HepG2 (cell line): ENCODE data around the gene MYORG. TPM values are rescaled to one million over a fixed set of nuclear protein-coding genes. Genes with fewer than 3 reads are reported as not detected.
"Not testable (repeated sequence)": the region's sequence is repeated elsewhere in the genome, so short reads cannot be mapped to it uniquely, and the experiment has no call there.

Source experiments
- ATAC-seq: fragments of 200-7000 bp; cut with Tn5 transposase; 3 replicates; pipeline ENCODE4 v1.9.1; 2020; ENCODE audit warnings: mild to moderate bottlenecking, moderate library complexity
- BruUV-seq: library from RNA; stranded (reverse); fragments of 400-500 nt; replicated peaks from 2 replicates; lab custom pipeline; 2021; lab: Mats Ljungman, UMichigan
- CTCF ChIA-PET: fragments of 300-600 bp; formaldehyde crosslinking; extraction: SDS; loops from one replicate; lab custom pipeline; 2021; ENCODE audit warnings: low total read pairs, inconsistent platforms, low intra/inter-chr PET ratio; lab: Yijun Ruan, JAX
- POLR2A ChIA-PET: fragments of 350-600 bp; sonication (Branson Sonifier 250); formaldehyde crosslinking; loops from one replicate; lab custom pipeline; 2020; ENCODE audit warnings: antibody characterized with exemption, inconsistent platforms; lab: Yijun Ruan, JAX
- DNase-seq: peaks from one replicate; pipeline ENCODE4 v3.0.0-alpha.2; 2015; ENCODE audit warnings: low spot score
- FAIRE-seq: peaks from 3 replicates; lab custom pipeline; 2011; peaks lifted over from hg19 to GRCh38; lab: Jason Lieb, UNC
- H2AFZ ChIP-seq: one replicate; pipeline ENCODE4 v1.6.1; 2011; ENCODE audit warnings: low read length, inconsistent platforms
- H3K27ac ChIP-seq: fragments of 300-600 bp; 3 replicates; pipeline ENCODE4 v1.8.0; 2011; ENCODE audit warnings: mixed run types, mild to moderate bottlenecking, mixed read lengths, low read length, inconsistent platforms; ENCODE audit not compliant: insufficient read depth; ENCODE audit errors: extremely low read length
- H3K27me3 ChIP-seq, 2 experiments: fragments of 200-600 bp in 1 of 2; 2 replicates in 1 of 2; 3 replicates in 1 of 2; pipeline versions ENCODE4 v1.6.0 to v1.8.0; 2011; ENCODE audit warnings: low read length in 2 of 2, mild to moderate bottlenecking in 2 of 2, moderate library complexity in 2 of 2, inconsistent platforms in 1 of 2; ENCODE audit not compliant: insufficient read depth in 2 of 2, control insufficient read depth in 1 of 2
- H3K36me3 ChIP-seq, 2 experiments: fragments of 200-600 bp in 1 of 2; replicated peaks in 1 of 2; 2 replicates in 1 of 2; 3 replicates in 1 of 2; pipeline versions ENCODE4 v1.5.1 to v1.8.0; 2011; ENCODE audit warnings: low read length in 2 of 2, inconsistent platforms in 1 of 2; ENCODE audit not compliant: insufficient read depth in 2 of 2, control insufficient read depth in 1 of 2
- H3K4me1 ChIP-seq: 2 replicates; pipeline ENCODE4 v1.5.1; 2012; ENCODE audit warnings: low read length, inconsistent platforms; ENCODE audit not compliant: insufficient read depth
- H3K4me2 ChIP-seq: 2 replicates; pipeline ENCODE4 v1.6.0; 2011; ENCODE audit warnings: low read depth, low read length, inconsistent platforms
- H3K4me3 ChIP-seq, 3 experiments: fragments of 200-600 bp in 1 of 3; sonication (generic), shearing (Covaris generic) in 1 of 3; replicated peaks in 1 of 3; 2 replicates each; pipeline ENCODE4 v1.5.1; 2011 to 2016; ENCODE audit warnings: low read length in 3 of 3, inconsistent platforms in 2 of 3, low read depth in 2 of 3, mild to moderate bottlenecking in 2 of 3, control low read depth in 1 of 3, mixed read lengths in 1 of 3; ENCODE audit not compliant: insufficient read depth in 1 of 3
- H3K79me2 ChIP-seq: one replicate; pipeline ENCODE4 v1.6.1; 2011; ENCODE audit warnings: low read length, inconsistent platforms; ENCODE audit not compliant: insufficient read depth
- H3K9ac ChIP-seq: 2 replicates; pipeline ENCODE4 v1.6.0; 2011; ENCODE audit warnings: mild to moderate bottlenecking, low read depth, low read length, inconsistent platforms; ENCODE audit not compliant: insufficient read depth
- H3K9me3 ChIP-seq: 2 replicates; pipeline ENCODE4 v1.5.1; 2012; ENCODE audit warnings: mild to moderate bottlenecking, low read length
- H4K20me1 ChIP-seq: 2 replicates; pipeline ENCODE4 v1.6.0; 2011; ENCODE audit warnings: inconsistent platforms, mild to moderate bottlenecking, low read length, moderate library complexity; ENCODE audit not compliant: insufficient read depth
- ARID3A ChIP-seq: IDR thresholded peaks from 2 replicates; pipeline ENCODE4 v1.6.1; 2012; ENCODE audit warnings: low read depth, low read length, improper control_type of control experiment
- ARID5B ChIP-seq: IDR thresholded peaks from 2 replicates; pipeline ENCODE4 v1.4.0; 2020; ENCODE audit warnings: mild to moderate bottlenecking, missing genetic modification reagents
- CREB1 ChIP-seq, 2 experiments: fragments of 450-650 bp in 1 of 2; IDR thresholded peaks; 2 replicates each; pipeline ENCODE4 v1.6.1; 2016 to 2017; ENCODE audit warnings: control low read depth in 1 of 2, mild to moderate bottlenecking in 1 of 2, missing compliant biosample characterization in 1 of 2, missing genetic modification characterization in 1 of 2
- ELF3 ChIP-seq: IDR thresholded peaks from 2 replicates; pipeline ENCODE4 v1.6.1; 2016; ENCODE audit warnings: missing genetic modification reagents, missing compliant biosample characterization
- FOXA3 ChIP-seq: IDR thresholded peaks from 2 replicates; pipeline ENCODE4 v1.6.1; 2016; ENCODE audit warnings: missing genetic modification reagents, missing compliant biosample characterization
- GFI1 ChIP-seq: sonication (generic); formaldehyde crosslinking; IDR thresholded peaks from 2 replicates; pipeline ENCODE4 v1.5.0; 2020; ENCODE audit warnings: missing genetic modification reagents, mild to moderate bottlenecking, borderline replicate concordance
- HBP1 ChIP-seq: IDR thresholded peaks from 2 replicates; pipeline ENCODE4 v1.6.1; 2016; ENCODE audit warnings: low read depth, control low read depth
- HMG20B ChIP-seq: conservative IDR thresholded peaks from 2 replicates; pipeline ENCODE4 v1.6.1; 2016; ENCODE audit warnings: missing genetic modification reagents, missing compliant biosample characterization
- HNF4A ChIP-seq: sonication (generic); formaldehyde crosslinking; IDR thresholded peaks from 2 replicates; pipeline ENCODE4 v1.4.0; 2020; ENCODE audit warnings: missing genetic modification reagents
- HOXA3 ChIP-seq: sonication (generic); formaldehyde crosslinking; IDR thresholded peaks from 2 replicates; pipeline ENCODE4 v1.5.0; 2020; ENCODE audit warnings: missing genetic modification reagents
- MYC ChIP-seq: sonication (generic); formaldehyde crosslinking; IDR thresholded peaks from 2 replicates; pipeline ENCODE4 v1.9.0; 2021; ENCODE audit warnings: missing genetic modification reagents, borderline replicate concordance
- RCOR2 ChIP-seq: IDR thresholded peaks from 2 replicates; pipeline ENCODE4 v1.6.1; 2016; ENCODE audit warnings: missing biosample characterization, missing genetic modification reagents
- SIX1 ChIP-seq: sonication (generic); formaldehyde crosslinking; IDR thresholded peaks from 2 replicates; pipeline ENCODE4 v1.4.0; 2020; ENCODE audit warnings: missing genetic modification reagents, borderline replicate concordance
- TCF7 ChIP-seq: sonication (generic); IDR thresholded peaks from 2 replicates; pipeline ENCODE4 v1.6.1; 2016; ENCODE audit warnings: antibody characterized with exemption, low read depth
- ZBTB3 ChIP-seq: sonication (generic); formaldehyde crosslinking; IDR thresholded peaks from 2 replicates; pipeline ENCODE4 v1.4.0; 2020; ENCODE audit warnings: low read depth, mild to moderate bottlenecking, moderate library complexity, missing genetic modification reagents, borderline replicate concordance
- ZNF496 ChIP-seq: sonication (generic); formaldehyde crosslinking; IDR thresholded peaks from 2 replicates; pipeline ENCODE4 v1.8.1; 2023; ENCODE audit warnings: mild to moderate bottlenecking, moderate library complexity, missing genetic modification reagents; ENCODE audit not compliant: insufficient replicate concordance
- ZNF7 ChIP-seq: IDR thresholded peaks from 2 replicates; pipeline ENCODE4 v1.6.1; 2016; ENCODE audit warnings: missing biosample characterization, missing genetic modification reagents
- WGBS: methylation state at CpG from one replicate; pipeline ENCODE4 v1.1.6; 2017; ENCODE audit warnings: low lambda C conversion rate; 5-methylcytosine and 5-hydroxymethylcytosine counted together
- in situ Hi-C: cut with HindIII; loops from 2 replicates; pipeline ENCODE4 v1.10.0; 2017; ENCODE audit warnings: low pct_unique_long_range_greater_than_20kb; ENCODE audit not compliant: extremely low pct_ligation_motif_present
- intact Hi-C: fragments of 100-400 bp; cut with micrococcal nuclease; formaldehyde crosslinking; loops from one replicate; pipeline ENCODE4 v1.10.0; 2022; ENCODE audit not compliant: unreplicated experiment
- polyA plus RNA-seq, 8 experiments: library from polyadenylated mRNA; depleted of rRNA in 3 of 8; stranded (reverse) in 7 of 8; unstranded in 1 of 8; fragments of >200 nt; fragmentation: Illumina TruSeq in 4 of 8; extraction: Trizol in 4 of 8; gene quantifications; 2 replicates each; pipeline versions ENCODE4 v1.2.1 to v1.2.3, GENCODE V29; 2011 to 2016; ENCODE audit warnings: low read depth in 4 of 8, missing spikeins in 1 of 8, mixed read lengths in 1 of 8; ENCODE audit not compliant: insufficient read depth in 1 of 8
- total RNA-seq, 5 experiments: library from RNA; depleted of rRNA; stranded (reverse); fragments of >200 nt; fragmentation: Illumina TruSeq; extraction: Trizol; gene quantifications; 2 replicates each; pipeline ENCODE4 v1.2.3, GENCODE V29; 2016; ENCODE audit warnings: low read depth in 1 of 5

The MYORG gene
- total and polyA plus RNA-seq, 2 of the 13 experiments (the other 11 are each of a cell fraction or from before 2014, with no cell fraction given): 11.1 to 22.4 TPM

- TF ChIP-seq ARID5B (peak; percentile 63), CREB1 (CRISPR knock-in tag; IDR thresholded peaks at IDR 0.05) (peak; percentile 37; the same call in 1 of the 2 replicates), ARID3A (peak; percentile 47; the same call in 1 of the 2 replicates), ZBTB3 (CRISPR knock-in tag) (0 out of 2 replicates have a peak, but pooled peaks have one; percentile 50), GFI1 (peak; percentile 93)
- not testable (repeated sequence) for TF ChIP-seq CREB1 (IDR thresholded peaks at IDR 0.05)
These were observed 24.5 kb downstream of the MYORG start (continued) for GRCh38 chr9:34352122-34352652.

- H3K4me2 ChIP-seq: 0 out of 2 replicates have a peak overlapping the region, but pooled peaks have one; percentile 8
- H3K27ac ChIP-seq: peak overlapping the region; percentile 39
- H3K36me3 ChIP-seq: no peaks in the 10 kb centered on the region
- in situ Hi-C loops (no loop called here), intact Hi-C loops (no loop called here)
- H2AFZ ChIP-seq: no peak overlapping the region
- ATAC-seq (peak; percentile 27; the same call in 1 of the 3 replicates), FAIRE-seq (no peak), DNase-seq (no peak)
- WGBS: 5% methylated on average over 3 of the region's 3 CpGs
- ChIA-PET POLR2A (interaction anchor here (1.8 to 2.0 kb wide), 3 partner anchors 15 to 28 kb away, joined by 9 to 12 read pairs (median 10); partner anchors contain the start of gene MYORG), CTCF (no interaction called here)
- no peaks in the 10 kb centered on the region for H4K20me1 ChIP-seq
- H3K4me1 ChIP-seq: peaks cover 88% of the 10 kb centered on the region
- no peak overlapping the region for H3K4me3 ChIP-seq
- no peaks in the 10 kb centered on the region for H3K9me3 ChIP-seq
- H3K9ac ChIP-seq: no peak overlapping the region
- no peaks in the 10 kb centered on the region for H3K27me3 ChIP-seq
- no peaks in the 10 kb centered on the region for H3K79me2 ChIP-seq
- BruUV-seq: no TSS peak
- TF ChIP-seq SIX1 (CRISPR knock-in tag) (peak; percentile 86), RCOR2 (CRISPR knock-in tag) (0 out of 2 replicates have a peak, but pooled peaks have one; percentile 10), HBP1 (CRISPR knock-in tag) (no peak), ZNF496 (CRISPR knock-in tag) (no peak), ZNF7 (CRISPR knock-in tag) (no peak), HNF4A (CRISPR knock-in tag) (peak; percentile 37; the same call in 1 of the 2 replicates), TCF7 (peak; percentile 55), HMG20B (CRISPR knock-in tag) (no peak), ELF3 (CRISPR knock-in tag) (0 out of 2 replicates have a peak, but pooled peaks have one; percentile 7), MYC (peak; percentile 37; the same call in 1 of the 2 replicates), HOXA3 (CRISPR knock-in tag) (peak; percentile 22; the same call in 1 of the 2 replicates), FOXA3 (CRISPR knock-in tag) (0 out of 2 replicates have a peak, but pooled peaks have one; percentile 7)
These were observed 27.4 kb downstream of the MYORG start for GRCh38 chr9:34349324-34349723.
